ENCODE results near the gene C1orf174.

- no peak for TF ChIP-seq ZNF724P (CRISPR knock-in tag; IDR thresholded peaks at IDR 0.05; ENCODE audit: borderline replicate concordance)
- TF ChIP-seq FOXO4 (CRISPR knock-in tag; conservative IDR thresholded peaks at IDR 0.05) = no peak
These were observed 19.6 kb upstream of the C1orf174 start for GRCh38 chr1:3919706-3920105.
